HG02852 (cell line): ENCODE results near the gene ZGLP1.

Source experiments
- ATAC-seq: cut with Tn5 transposase; IDR thresholded peaks from one replicate; pipeline ENCODE4 v1.9.1; 2021; ENCODE audit warnings: mild to moderate bottlenecking, moderate library complexity; ENCODE audit not compliant: unreplicated experiment

The ZGLP1 gene

DNA sequence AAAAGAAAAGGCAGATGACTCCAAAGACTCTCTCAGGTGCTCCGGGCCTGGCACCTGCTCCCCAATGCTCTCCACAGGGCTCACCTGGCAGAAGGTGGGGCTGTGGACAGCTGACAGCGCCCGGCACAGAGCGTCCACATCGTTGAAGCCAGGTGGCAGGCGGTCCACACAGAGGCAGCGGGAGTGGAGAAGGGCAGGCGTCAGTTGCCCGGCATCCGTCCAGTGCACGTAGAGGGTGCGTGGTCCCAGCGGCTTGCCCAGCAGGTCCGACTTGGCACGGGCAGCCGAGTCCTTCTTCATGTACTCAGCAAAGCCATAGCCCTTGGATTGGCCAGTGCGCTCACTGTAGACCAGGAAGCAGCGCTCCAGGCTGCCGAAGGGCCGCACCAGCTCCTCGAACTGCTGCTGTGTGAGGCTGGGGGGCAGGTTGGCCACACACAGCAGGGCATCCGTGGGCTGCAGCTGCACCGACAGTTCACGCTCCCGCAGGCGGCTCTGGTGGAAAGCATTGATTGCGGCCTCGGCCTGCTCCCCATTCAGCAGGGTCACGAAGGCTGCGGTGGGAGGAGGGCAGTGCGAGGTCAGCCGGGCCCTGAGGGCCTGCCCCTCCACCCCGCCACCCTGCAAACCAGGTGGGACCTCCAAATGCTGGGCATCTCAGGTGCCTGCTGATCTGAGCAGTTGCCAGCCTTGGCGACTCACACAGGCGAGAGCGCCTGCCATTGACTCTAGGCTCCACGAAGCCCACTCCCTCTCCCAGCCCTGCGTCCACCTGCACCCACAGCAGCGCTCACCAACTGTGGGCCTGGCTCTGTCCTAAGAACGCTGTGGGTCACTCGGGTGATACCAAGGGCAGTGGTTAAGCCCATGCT is 19.2 kb upstream of the ZGLP1 start:
- no peak for ATAC-seq

DNA sequence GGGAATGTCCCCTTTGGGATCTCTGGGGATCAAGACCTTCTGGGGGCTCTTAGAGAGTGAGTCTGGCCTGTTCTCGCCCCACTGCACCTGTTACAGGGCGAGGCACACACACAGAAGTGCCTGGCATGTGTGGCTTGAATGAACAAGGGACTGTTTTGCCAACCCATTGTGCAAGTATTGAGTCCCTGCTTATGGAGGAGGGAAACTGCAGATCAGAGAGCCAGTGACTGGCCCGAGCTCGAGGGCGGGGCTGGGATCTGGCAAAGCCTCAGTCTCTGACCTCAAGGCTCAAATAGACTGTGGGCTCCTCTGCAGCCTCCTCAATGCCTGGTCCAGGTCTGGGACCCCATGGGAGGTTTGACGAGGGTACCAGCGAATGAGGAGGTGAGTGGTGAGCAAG is 18.2 kb upstream of the ZGLP1 start:
- no peak for ATAC-seq

DNA sequence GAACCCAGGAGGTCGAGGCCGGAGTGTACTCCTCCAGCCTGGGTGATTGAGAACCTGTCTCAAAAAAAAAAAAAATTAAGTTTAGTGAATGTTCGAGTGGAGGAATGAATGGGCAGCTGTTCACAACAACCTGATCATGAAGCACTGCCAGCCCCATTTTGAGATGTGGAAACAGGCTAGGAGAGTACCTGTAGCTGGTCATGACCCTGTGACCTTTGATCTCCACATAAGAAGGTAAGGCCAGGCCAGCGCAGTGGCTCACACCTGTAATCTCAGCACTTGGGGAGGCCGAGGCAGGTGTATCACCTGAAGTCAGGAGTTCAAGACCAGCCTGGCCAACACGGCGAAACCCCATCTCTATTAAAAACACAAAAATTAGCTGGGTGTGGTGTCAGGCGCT is 16.1 kb upstream of the ZGLP1 start:
- no peak for ATAC-seq

DNA sequence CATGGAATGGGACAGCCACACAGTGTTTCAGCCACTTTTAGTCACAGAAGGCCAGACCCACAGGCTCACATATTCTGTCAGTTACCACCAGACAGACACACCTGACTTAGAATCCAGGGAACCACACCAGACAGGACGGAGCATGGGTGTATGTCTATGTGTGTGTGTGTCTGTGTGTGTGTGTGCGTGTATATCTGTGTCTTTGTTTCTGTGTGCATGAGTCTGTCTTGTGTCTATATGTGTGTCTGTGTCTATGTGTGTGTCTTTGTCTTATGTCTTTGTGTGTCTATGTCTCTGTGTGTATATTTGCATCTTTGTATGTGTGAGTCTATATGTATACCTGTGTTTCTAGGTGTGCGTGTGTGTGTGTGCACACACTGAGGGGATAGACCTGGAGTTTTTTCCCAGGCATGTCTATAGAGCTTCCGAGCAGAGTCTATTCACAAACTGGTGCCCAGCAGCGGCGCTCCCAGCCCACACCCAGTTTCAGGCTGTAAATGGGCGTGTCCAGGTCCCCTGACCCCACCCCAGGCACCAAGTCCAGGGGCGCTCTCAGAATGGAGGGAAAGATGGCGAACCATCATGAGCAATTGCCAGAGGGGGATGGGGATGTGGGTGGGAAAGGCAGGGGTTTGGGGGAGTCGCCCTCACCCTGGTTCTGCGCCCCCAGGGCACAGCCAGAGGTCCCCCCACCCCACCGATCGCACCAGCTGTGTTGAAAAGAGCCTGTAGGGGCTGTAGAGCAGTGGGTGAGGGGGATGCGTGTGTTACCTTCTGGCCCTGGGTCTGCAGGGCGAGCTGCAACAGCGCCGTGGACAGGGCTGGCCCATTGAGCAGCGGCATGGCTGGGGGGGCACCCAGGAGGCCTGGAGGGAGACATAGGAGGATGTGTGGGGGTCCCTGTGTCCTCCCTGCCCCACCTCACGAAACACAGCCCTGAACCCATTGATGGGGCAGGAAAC is 12.5 kb upstream of the ZGLP1 start:
- no peak for ATAC-seq

DNA sequence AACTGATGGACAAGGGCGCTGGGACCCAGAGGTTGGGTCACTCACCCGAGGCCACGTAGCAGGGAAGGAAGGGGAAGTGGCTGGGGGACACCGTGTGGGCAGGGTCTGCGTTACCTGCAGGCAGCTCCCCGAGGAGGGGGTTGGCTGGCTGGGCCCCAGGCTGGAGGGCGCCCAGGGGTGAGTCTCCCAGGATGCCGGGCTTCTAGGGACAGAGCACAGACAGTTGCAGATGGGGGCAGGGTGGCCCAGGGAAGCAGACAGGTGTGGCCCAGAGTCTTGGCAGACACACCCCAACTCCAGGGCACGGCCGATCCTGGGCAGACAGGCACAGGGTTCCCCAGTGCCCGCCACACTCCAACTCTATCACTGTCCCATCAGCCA is 11.8 kb upstream of the ZGLP1 start:
- no peak for ATAC-seq

DNA sequence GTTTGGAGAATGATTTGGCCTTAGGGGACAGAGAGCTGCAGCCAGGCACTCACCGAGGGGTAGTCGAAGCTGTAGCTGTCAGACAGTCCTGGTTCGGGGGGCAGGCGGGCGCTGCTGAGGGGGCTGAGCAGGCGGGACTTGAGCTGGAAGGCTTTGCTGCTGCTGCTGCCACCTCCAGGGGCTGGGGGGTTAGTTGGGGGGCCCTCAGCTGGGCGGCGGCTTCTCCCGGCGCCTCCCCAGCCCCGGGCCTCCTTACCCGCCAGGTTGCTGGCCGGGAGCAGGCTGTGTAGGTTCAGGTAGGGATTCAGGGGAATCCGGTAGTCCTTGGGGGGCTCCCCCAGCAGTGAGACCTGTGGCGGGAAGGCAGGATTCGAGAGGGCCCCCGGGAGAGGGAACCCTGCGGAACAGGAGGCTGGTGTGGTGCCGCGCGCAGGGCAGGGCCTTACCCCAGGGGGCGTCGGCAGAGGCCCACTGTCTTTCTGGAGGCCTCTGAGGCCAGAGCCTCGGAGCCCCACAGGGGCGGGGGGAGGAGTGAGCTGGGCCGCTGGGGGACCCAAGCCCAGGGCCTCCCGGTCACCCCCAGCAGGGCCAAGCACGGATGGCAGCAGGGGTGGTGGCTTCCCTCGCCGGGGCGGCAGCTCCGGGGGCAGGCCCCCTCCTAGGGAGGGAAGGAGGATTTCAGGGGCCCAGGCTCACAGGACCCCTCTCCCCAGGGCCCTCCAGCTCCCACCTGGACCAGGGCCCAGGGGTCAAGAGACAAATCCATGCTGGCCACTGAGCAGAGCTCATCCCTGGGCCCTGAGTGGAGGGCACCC is 11.2 kb upstream of the ZGLP1 start:
- ATAC-seq, result no peak

DNA sequence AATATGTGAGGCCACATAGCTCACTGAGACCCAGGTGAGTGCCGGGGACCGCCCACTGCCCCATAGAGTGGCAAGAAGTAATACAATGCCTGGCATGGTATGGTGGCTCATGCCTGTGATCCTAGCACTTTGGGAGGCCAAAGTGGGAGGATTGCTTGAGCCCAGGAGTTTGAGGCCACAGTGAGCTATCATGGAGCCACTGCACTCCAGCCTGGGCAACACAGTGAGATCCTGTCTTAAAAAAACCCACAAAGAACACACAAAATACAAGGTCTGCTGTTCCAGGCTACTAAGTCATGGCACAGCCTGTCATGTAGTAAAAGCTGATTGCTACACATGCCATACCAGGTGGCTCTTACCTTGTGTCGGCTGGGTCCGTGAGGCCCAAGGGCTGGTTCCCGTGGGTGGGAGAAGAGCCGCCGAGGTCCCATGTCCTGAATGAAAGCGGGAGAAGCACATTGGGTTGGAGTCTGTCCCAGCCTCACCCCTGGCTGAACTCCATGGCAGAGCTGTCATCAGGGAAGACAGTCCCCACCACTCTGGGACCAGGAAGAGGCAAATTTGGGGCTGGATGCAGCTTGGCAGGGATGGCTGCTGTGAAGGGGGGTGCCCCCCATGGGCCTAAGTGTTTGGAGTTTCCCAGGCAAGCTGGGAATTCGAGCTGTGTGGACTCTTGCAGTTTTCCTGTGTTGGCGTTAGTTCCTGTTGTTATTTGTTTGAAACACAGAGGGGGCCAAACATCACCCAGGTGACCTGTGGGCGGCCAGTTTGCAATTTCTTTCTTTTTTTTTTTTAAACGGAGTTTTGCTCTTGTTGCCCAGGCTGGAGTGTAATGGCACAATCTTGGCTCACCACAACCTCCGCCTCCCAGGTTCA is 9.4 kb upstream of the ZGLP1 start:
- ATAC-seq, result no peak

DNA sequence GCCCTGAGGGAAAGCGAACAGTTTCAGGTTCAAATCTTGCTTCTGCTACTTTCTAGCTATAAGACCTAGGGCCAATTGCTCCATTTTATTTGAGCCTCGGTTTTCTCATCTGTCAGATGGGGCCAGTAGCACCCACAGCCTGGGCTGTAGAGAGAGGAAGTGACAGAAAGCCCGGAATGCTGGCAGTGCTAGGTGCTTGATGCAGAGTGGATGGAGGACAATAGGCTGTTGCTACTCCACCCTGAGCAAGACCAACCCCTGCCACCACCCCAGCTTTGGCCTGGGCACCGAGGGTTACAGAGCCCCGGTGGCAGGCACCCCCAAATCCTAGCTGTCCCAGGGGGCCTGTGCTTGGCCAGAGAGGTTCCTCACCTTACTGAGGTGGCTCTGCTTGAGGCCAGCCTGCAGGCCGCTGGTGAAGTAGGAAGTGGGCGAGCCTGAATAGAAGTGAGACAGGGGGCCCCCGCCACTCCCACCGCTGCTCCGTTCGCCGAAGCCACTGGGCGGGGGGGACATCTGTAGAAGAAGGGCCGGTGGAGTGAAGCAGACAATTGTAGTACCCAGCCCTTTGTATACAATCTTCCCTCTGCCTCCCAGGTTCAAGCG is 8.3 kb upstream of the ZGLP1 start:
- ATAC-seq, result no peak

DNA sequence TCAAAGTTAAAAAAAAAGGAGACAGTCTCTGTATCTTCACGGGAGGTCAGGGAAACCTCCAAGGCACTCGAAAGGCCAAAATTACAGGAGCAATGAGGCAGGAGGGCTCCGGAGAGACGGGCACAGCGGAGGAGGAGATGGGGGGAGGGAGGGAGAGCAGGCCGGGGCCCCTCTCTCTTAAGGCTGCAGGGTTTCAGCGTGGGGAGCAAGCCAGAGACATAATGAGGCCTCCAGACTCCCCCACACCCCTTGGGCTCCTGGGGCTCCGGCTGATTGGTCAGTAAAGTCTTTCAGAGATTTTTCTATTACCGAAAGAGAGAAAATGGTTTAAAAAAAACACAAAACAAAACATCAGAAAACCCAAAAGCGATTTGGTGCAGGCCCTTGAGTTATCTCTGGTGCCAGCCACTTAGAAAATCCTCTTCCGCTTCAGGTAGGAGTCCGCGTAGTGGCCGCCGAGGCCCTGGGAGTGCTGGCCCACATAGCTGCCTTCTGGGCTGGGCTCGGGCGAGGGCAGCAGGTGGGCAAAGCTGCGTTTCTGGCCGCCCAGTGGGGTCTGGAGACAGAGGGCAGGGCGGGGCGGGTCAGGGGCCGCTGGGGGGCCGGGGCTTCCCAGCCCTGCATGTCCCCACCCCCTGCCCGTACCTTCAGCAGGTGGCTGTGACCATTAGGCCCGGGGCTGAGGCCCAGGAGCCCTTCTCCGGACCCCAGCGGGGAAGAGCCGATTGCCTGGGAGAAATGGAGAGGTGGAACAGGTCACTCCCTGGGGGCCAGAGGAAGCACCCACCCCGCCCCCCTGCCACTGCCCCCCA is 7.6 kb upstream of the ZGLP1 start:
- ATAC-seq, result no peak

DNA sequence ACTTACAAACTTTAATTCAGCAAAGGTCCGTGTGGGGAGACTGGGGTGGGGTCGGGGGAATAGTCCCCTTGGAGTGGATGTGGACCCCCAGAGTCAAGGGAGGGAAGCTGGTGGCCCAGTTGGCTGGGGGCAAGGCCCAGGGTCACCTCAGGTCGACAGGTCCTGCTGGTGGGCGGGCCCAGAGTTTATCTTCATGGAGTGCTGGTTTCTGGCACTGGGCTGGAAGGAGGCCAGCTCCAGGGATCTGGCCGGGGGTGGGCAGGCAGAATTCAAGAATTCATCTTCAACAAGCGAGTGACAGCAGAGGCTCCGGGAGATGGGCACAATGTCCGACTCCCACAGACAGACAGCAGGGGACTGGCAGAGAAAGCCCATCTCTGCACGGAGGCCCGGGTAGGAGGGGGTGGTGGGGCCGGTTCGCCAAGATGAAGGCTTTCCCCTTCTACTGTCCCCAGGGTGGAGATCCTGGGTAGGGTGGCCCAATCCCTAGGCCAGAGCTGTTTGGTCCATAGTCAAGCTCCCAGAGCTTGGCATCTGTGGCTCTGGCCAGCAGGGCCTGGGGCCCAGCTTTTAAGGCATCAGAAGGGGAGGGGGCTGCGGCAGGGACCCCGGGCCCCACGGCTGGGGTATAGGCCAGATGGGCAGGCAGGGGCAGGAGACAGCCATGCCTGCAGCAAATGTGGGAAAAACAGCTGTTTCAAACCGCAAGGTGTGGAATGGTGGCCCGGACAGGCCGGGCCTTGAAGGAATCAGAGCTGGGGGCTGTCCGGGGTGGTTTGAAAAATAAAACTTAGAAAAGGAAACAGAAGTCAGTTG is 6.8 kb upstream of the ZGLP1 start:
- no peak for ATAC-seq

DNA sequence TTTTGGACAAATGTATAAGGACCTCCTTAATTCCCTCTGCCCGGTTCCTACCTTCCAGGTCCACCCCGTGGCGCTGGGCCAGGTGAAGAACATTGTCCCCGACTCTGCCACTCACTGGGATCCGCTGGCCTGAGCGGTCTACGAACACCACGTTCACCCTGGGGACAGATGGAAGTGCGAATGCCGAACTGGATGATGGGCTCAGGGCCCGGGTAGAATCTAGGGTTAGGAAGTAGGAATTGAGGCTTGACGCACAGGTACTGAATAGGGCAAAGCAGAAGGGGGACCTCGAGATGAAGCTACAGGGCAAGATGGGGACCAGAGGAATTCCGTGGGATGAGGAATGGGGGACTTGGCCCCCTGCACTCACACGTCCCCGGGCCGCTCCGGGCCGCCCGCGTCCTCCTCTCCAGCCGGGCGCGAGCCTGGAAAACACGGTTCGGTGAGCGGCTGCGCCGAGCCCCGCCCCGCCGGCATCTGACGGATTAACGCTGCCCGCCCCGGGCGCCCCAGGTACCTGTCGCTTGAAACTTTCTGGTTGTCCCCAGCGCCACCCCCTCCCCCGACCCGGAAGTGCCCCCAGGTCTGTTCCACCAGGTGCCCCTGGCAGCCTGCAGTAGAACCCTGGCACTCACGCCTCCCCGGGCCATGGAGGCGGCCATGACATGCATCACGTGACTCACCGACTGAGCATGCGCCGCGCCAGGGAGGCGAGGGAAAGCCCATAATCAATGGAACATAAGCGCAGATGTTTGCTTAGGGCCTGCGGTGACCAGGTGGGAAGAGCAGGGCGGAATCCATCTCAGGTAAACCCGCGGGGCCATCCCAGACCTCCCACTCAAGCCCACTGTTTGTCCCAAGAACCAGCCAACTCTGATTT is 6.0 kb upstream of the ZGLP1 start, which contains the start of gene FDX2:
TSS of gene FDX2 (minus strand) at position 681 of the 880 bp plus-strand sequence. CDS start at position 662, 19 bp downstream.
- ATAC-seq, result peak; percentile 45

DNA sequence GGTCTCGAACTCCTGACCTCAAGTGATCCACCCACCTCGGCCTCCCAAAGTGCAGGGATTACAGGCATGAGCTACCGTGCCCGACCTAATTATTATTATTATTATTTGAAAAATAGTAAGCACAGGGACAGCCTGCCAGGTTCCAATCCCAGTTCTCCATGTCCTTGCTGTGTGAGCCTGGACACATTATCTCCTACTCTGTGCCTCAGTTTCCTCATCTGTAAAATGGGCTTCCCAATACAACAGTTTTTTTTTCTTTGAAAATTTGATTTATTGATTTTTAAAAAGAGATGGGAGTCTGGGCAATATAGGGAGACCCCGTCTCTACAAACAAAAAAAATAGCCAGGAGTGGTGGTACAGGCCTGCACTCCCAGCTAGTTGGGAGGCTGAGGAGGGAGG is 3.3 kb downstream of the ZGLP1 start:
- ATAC-seq, result no peak

DNA sequence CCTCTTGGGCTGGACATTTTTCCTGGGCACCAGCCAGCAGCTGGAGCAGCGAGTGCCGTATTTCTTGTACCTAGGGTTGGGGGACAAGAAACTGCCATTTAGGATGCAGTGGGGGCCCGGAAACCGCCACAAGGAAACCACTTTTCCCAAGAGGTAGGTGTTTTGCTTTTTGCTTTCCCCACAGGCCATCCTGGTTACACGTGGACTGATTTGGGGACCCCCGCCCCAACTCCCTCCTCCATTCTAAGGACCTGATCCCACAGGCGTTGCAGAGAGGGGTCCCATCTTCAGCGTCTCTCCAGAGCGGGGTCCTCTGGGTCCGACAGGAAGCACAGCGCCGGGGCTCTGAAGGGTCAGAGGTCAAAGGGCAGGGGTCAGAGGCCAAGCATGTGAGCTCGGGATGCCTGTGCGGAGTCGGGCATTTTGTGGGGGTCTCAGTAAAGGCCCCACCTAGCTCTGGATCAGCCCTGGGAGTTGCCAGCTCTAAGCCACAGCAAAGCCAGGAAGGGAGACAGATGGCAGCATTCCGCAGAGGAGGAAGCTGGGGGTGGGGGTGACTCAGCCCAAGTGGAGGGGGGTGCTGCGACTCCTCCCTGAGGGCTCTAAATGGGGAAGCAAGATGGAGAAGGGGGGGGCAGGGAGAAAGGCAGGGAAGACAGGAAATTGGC is 4.3 kb downstream of the ZGLP1 start:
- no peak for ATAC-seq

DNA sequence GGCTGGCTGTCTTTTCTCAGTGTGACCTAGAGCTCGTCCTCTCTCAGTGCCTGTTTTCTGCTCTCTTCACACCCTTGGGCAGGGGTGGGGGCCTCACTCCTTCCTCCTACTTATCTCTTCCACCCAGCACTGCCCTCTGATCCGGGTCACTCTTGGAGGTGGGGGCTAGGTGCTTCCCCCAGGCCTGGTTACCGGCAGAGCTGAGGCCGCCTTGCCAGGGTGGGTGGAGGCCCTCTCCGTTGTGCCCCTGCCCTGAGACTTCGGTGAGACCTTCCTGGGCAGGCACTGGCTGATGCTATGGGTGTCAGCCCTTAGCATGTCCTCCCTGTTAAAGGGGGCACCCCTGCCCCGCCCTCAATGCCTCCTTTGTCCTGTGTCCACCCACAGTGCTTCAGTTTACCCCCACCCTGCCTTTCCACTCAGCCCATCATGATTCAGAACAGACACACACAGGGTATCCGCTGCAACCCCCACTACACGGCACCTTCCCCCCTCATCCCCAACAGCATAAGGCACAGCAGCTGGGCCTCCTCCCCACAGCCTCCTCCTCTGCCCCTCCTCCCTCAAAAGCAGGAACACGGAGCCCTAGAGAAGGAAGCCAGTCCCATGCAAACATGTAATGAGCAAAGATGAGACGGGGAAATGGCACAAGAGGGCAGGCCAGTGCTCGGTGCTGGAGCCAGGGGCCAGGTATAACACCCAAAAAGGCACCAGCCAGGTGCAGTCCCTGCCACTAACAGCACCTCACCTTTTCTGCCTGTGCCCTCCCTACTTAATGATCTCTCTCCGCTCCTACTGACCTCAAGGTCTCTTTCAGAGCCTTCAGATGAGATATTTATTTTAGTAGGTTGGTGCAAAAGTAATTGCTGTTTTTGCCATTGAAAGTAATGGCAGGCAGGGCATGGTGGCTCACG is 9.8 kb downstream of the ZGLP1 start:
- no peak for ATAC-seq

DNA sequence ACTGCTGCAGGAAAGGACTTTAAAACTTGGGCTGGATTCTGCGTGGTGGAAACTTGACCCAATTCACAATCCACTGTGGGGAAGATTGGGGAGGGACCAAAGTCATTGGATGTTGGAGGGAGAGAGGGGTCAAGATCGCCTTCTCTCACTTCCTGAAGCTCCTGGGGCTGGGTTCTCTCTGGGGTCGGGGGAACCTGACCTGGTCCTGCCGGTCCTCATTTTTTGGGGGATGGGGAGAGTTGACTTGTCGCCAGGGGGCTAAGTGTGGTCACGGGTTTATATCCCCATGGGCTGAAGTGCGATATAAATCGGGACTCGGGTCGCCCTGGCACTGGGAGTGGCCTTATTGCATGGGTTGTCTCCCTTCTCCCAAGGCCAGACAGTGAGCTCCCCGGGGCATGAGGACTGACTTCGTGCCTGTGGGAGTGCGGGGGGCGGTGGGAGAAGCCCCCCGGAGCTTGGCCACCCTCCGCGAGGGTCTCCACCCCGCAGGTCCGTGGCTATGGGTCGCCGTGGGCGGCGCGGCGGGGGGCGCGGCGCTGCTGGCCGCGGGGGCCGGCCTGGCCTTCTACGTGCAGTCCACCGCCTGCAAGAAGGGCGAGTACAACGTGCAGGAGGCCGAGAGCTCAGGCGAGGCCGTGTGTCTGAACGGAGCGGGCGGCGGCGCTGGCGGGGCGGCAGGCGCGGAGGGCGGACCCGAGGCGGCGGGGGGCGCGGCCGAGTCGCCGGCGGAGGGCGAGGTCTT is 13.6 kb downstream of the ZGLP1 start:
- ATAC-seq, result no peak
